HG03045 (cell line): Measurements from ENCODE around the gene NAV2.

Source experiments
- ATAC-seq: cut with Tn5 transposase; IDR thresholded peaks from one replicate; pipeline ENCODE4 v1.9.1; 2021; ENCODE audit warnings: mild to moderate bottlenecking, moderate library complexity; ENCODE audit not compliant: unreplicated experiment

The NAV2 gene

GRCh38 chr11:19686234-19686633, 26.4 kb upstream of the NAV2 start:
- no peak for ATAC-seq

- no peak for ATAC-seq
Observed at GRCh38 chr11:19687392-19687791, 25.2 kb upstream of the NAV2 start.

DNA sequence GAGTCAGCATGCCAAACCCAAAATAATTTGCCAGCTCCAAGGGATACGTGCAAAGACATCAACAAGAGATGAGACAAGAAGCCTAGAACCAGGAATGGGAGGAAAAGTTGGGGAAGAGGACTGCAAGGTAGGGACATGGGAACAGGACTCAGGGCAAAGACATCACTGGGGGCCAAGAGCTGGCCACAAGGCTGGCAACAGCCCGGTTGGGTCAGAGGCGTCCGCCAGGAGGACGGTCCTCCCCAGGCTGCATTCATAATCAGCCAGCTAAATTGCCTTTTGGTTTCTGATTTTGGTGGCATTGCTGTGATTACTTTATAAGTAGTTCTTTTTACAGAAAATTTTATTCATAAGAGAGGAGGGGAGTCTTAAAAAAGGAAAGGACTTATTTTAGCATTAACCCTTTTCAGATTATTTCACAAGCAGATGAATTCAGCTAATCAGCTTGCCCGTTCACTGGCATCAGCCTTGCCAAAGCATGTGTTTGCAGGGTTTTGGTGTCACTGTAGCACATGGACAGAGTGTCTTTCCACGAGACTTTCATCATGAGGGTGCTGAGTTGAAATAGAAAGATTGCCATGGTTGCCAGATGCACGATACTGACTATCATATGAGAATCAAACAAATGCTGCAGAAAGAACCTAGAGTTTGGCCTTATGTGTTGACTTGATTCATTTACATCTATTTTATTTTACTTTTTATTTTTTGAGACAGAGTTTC, 23.2 kb upstream of the NAV2 start:
- no peak for ATAC-seq

GRCh38 chr11:19690885-19691284, 21.8 kb upstream of the NAV2 start:
- ATAC-seq, result no peak

DNA sequence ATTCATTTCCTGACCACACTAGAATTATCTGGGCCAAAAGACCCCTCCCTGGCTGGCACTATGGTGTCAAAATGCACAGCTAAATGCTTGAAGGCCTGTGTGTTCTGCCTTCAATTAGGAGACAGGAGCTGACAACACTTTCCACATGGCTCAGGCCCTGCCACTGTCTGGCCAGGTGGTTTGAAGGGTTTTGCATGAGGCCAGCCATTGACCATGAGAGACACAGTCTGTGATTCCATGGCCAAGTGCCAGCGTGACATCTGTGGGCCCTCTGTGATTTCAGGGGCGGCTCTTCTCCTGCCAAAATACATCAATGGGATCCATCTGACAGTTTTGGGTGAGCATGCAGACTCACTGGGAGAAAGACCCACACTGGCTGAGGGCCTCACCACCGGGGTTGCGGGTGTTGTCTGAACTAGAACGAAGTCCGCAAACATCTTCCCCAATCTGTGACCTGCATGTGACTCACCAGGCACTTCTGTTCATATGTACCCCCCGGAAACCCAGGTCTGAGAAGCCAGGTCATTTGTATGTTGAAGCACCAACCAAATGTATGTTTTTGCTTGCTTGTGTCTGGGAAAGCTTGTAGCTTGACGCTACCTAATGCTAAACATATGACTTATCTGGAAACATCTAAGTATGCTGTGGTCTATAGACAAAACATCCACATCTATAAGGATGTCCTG, 20.7 kb upstream of the NAV2 start:
- no peak for ATAC-seq

GRCh38 chr11:19693146-19693545, 19.5 kb upstream of the NAV2 start:
- ATAC-seq, result no peak

DNA sequence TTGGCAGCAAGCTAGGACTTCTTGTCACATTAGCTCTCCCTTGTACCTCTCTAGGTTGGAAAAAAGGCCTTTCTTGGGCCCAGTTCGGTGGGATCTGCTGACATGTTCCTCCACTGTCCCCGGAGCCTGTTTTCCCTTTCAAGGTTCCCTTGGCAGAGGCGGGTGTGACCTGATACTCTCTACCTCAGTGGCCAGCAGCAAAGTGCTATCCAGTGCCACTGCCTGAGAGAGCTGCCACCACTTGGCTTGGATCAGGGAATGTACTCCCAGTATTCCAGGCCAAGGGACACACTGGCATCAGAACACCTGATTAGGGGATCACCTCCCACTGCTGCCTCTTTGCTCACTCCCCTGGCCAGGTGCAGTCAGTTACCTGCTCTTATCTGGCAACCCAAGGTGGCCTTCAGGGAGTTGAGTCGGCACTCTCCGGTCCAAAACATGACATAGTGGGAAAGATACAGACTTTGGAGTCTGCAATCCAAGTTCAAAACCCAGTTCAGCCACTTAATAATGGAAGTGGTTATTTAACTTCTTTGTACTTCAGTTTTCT, 17.8 kb upstream of the NAV2 start:
- ATAC-seq, result no peak

GRCh38 chr11:19696073-19696472, 16.6 kb upstream of the NAV2 start:
- no peak for ATAC-seq

DNA sequence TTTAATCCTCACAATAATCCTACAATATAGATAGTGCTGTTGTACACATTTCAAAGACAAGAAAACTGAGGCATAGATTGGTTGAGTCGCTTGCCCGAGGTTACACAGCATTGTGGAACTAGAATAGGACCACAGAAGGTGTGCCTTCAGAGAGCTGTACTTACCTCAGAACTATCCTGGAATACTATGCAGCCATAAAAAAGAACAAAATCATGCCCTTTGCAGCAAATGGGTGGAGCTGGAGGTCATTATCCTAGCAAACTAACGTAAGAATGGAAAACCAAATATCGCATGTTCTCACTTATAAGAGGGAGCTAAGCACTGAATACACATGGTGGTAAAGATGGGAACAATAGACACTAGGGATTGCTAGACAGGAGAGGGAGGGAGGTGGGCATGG, 15.7 kb upstream of the NAV2 start:
- ATAC-seq, result no peak

DNA sequence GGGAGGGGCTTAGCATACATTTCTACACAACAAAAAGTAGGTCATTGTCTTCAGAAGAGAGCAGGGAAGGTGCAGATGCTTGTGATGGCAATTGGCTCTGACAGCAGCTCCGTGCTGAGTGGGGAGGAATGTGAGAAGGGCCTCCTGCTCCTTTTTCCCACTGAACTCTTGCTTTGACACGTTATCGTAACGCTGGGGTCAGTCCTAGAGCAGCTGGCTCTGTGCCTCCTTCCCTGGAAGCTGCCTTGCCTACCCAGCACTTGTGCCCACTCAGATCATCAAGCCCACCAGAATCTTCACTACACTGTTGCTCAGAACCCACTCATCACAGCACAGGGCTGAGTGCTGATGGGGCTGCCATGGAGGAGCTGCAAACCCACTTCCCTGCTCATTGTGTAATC, 14.9 kb upstream of the NAV2 start:
- ATAC-seq, result no peak

GRCh38 chr11:19698493-19699292, 13.9 kb upstream of the NAV2 start:
- ATAC-seq, result no peak

GRCh38 chr11:19701421-19701820, 11.2 kb upstream of the NAV2 start:
- no peak for ATAC-seq

- no peak for ATAC-seq
Observed at GRCh38 chr11:19702620-19703019, 10.0 kb upstream of the NAV2 start.

DNA sequence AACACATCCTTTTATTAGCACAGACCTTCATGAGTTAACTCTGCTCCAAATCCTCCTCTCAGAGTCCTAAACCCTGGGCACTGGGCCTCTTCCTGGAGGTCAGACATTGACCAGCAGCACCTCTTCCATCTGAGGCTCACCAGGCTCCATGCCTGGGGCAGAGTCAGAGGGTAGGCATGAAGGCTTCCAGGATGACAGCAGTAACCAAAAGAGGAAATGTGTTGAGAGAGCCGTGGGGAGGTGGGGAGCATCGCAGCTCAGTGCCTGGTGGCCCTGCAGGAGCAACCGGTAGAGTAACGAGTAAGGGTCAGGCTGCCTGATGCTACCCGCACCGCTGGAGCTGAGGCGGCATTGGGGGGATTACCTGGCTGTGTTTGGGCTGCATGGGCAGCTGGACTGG, 9.4 kb upstream of the NAV2 start:
- ATAC-seq, result no peak

DNA sequence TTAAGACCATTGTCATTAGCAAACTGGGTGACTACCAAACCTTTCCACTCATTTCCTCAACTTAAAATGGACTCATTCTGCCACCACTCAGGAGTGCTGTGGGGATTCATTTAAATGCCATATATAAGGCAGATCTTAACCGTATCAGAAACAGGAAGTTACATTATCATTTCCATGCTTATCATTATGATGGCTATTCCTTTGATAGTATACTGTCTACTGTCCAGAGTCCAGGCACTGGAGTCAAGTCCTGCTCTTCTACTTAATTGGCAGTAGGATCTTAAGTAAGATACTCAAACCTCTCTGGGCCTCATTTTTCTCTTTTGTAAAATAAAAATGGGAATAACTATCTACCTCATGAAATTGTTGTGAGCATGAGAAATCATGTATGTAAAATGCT, 8.4 kb upstream of the NAV2 start:
- no peak for ATAC-seq

DNA sequence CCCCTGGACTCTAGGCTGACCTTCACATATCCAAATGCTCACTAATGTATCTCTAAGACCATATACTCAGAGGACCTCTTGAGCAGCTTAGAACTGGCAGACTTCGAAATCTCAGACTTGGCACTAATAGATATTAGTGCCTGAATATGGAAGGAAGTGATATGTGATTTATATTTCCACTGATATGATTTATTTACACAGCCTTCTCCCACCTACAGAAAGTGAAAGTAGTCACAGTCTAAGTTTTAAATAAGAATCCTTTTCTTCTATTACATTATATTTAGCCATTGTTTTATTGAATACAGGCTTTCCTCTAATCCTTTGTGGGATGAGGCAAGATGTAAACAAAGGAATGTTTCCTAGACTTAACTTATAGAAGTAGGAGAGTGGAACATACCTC, 6.7 kb upstream of the NAV2 start:
- ATAC-seq, result no peak

DNA sequence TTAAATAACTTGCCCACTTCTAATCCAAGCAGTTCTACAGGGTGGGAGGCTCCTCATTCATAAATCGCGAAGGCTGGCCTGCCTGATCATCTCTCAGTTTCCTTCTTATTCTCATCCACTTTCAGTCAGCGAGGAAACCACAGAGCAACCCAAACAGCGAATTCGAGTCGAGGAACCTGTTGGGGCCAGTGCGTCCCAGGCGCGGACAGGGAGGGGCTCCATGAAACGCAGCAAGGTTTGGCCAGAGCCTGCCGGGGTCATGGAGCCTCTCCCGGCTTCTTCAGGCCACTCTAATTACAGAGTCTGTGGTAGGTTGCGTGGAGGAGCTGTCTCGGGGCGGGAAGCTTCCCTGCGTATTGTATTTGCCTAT, 741 bp upstream of the NAV2 start:
- peak; percentile 11 for ATAC-seq

DNA sequence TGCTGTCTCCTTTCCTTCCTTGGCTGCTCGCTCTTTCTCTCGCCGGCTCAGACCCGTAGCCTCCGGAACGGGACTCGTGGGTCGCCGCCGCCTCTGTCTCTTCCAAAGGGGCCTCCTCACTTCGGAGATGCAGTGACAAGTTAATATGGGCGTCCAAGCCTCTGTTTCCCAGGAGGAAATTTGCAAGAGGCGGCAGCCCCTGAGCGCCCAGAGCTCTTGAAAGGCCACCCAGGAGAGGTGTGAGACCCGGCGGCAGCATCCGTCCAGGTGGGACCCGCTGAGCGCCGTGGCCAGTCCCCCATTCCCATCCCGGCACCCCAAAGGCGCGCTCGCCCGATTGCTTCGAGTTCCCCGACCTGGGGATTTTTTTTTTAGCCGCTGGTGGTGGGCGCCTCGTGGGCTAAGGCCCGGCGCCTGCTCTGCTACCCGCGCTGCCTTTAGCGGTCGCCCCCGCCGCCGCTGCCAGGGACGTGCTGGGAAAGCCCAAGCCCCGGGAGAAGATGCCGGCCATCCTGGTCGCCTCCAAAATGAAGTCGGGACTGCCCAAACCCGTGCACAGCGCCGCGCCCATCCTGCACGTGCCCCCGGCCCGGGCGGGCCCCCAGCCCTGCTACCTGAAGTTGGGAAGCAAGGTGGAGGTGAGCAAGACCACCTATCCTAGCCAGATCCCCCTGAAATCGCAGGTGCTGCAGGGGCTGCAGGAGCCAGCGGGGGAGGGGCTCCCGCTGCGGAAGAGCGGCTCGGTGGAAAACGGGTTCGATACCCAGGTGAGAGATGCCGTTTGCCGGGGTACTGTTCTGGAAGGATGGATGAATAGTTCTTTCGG, 772 bp downstream of the NAV2 start:
- peak; percentile 11 for ATAC-seq

GRCh38 chr11:19714022-19714386, 1.4 kb downstream of the NAV2 start:
- no peak for ATAC-seq

- ATAC-seq, result no peak
Observed at GRCh38 chr11:19714387-19715363, 2.0 kb downstream of the NAV2 start.
